Measurements from ENCODE around the gene PEX3. TPM values are rescaled to one million over a fixed set of nuclear protein-coding genes. Genes with fewer than 3 reads are reported as not detected.

Gene PEX3
- total RNA-seq, 2 donors from 2014 or later, result 8.4 to 14.9 TPM

- Histone ChIP-seq H3K9me3 (no peaks in the 10 kb centered on the region), H3K36me3 (no peaks in the 10 kb centered on the region), H3K4me1 (peaks cover 0 to 21% of the 10 kb centered on the region in 2 donors), H3K27ac (no peak overlapping the region), H3K27me3 (no peaks in the 10 kb centered on the region), H3K4me3 (no peak overlapping the region)
- DNase-seq (ENCODE audit: low spot score), result no peak
- no peak for TF ChIP-seq CTCF (IDR thresholded peaks at IDR 0.05)
These were observed 66.8 kb downstream of the PEX3 start for GRCh38 chr6:143517447-143517773.

DNA sequence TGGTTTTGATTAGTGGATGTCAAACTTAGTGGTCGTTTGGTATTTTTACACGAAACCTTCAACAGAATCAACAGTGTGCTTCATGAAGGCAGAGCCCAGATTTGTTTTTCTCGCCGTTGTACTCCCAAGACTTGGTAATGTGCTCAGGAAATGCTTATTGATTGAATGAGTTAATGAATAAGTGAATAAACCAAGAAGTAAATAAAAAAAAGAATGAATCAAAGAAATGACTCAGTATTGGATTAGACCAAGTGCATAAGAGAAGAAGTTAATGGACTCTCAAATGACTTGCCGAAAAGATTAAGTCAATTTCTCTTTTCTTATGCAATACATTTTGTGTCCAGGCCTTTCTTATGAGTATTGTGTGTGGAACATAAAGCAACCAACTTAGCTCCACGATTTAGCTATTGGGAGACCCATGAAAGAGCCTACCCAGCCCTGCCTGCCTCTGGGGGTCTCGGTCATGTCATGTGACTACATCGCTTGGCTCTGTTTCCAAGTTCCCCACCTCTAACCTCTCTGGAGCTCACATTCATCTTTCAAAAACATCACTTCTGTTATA lies 71.5 kb downstream of the PEX3 start:
- Histone ChIP-seq H3K27ac (no peak overlapping the region), H3K9me3 (no peaks in the 10 kb centered on the region), H3K4me3 (no peak overlapping the region), H3K4me1 (no peaks in the 10 kb centered on the region), H3K27me3 (no peaks in the 10 kb centered on the region), H3K36me3 (no peaks in the 10 kb centered on the region)
- no peak for DNase-seq (ENCODE audit: low spot score)
- no peak for TF ChIP-seq CTCF (IDR thresholded peaks at IDR 0.05)

- H3K4me3 ChIP-seq, result no peak overlapping the region
- H3K27ac ChIP-seq, result no peak overlapping the region
- TF ChIP-seq CTCF (IDR thresholded peaks at IDR 0.05), result no peak
- no peaks in the 10 kb centered on the region for H3K27me3 ChIP-seq
- no peak for DNase-seq (ENCODE audit: low spot score)
- no peaks in the 10 kb centered on the region for H3K9me3 ChIP-seq
- no peaks in the 10 kb centered on the region for H3K36me3 ChIP-seq
- no peaks in the 10 kb centered on the region for H3K4me1 ChIP-seq
These were observed 74.8 kb downstream of the PEX3 start for GRCh38 chr6:143525356-143525755.

GRCh38 chr6:143527677-143528076 lies 77.1 kb downstream of the PEX3 start:
- TF ChIP-seq CTCF (IDR thresholded peaks at IDR 0.05), result no peak
- H3K36me3 ChIP-seq, result no peaks in the 10 kb centered on the region
- DNase-seq (ENCODE audit: low spot score), result no peak

GRCh38 chr6:143528164-143528811 lies 77.7 kb downstream of the PEX3 start:
- DNase-seq (ENCODE audit: low spot score), result no peak
- Histone ChIP-seq H3K9me3 (no peaks in the 10 kb centered on the region), H3K4me1 (no peaks in the 10 kb centered on the region), H3K27me3 (no peaks in the 10 kb centered on the region), H3K36me3 (no peaks in the 10 kb centered on the region), H3K27ac (no peak overlapping the region), H3K4me3 (no peak overlapping the region)
- no peak for TF ChIP-seq CTCF (IDR thresholded peaks at IDR 0.05)

More at GRCh38 chr6:143527677-143528076, 77.1 kb downstream of the PEX3 start:
- no peaks in the 10 kb centered on the region for H3K4me1 ChIP-seq
- H3K9me3 ChIP-seq, result no peaks in the 10 kb centered on the region
- H3K4me3 ChIP-seq, result no peak overlapping the region
- no peak overlapping the region for H3K27ac ChIP-seq
- no peaks in the 10 kb centered on the region for H3K27me3 ChIP-seq

- Histone ChIP-seq H3K36me3 (no peaks in the 10 kb centered on the region), H3K9me3 (no peaks in the 10 kb centered on the region)
These were observed 78.5 kb downstream of the PEX3 start for GRCh38 chr6:143529095-143529494.

More at GRCh38 chr6:143529095-143529494, 78.5 kb downstream of the PEX3 start:
- no peak for DNase-seq (ENCODE audit: low spot score)
- Histone ChIP-seq H3K4me1 (no peaks in the 10 kb centered on the region), H3K4me3 (no peak overlapping the region), H3K27ac (no peak overlapping the region), H3K27me3 (no peaks in the 10 kb centered on the region)
- no peak for TF ChIP-seq CTCF (IDR thresholded peaks at IDR 0.05)

Data from right atrium auricular region (tissue), 2 donors.